Hepatocyte (in vitro differentiated cells): ENCODE measurements around the gene TRPM3. TPM values are rescaled to one million over a fixed set of nuclear protein-coding genes. Genes with fewer than 3 reads are reported as not detected.
"Not testable (repeated sequence)": the region's sequence is repeated elsewhere in the genome, so short reads cannot be mapped to it uniquely, and the experiment has no call there.

Source experiments
- DNase-seq: peaks from one replicate; pipeline ENCODE4 v3.0.0-alpha.2; 2016; ENCODE audit warnings: low spot score
- H2AFZ ChIP-seq: fragments of 200-600 bp; sonication (generic); 2 replicates; pipeline ENCODE4 v1.6.0; 2016; ENCODE audit warnings: antibody characterized with exemption, mild to moderate bottlenecking
- H3K27ac ChIP-seq: fragments of 200-600 bp; sonication (generic); 2 replicates; pipeline ENCODE4 v1.5.1; 2016; ENCODE audit warnings: mild to moderate bottlenecking
- H3K27me3 ChIP-seq: fragments of 200-600 bp; sonication (generic); 2 replicates; pipeline ENCODE4 v1.6.1; 2016
- H3K36me3 ChIP-seq: fragments of 200-600 bp; sonication (generic); replicated peaks from 2 replicates; pipeline ENCODE4 v1.5.1; 2016; ENCODE audit warnings: low read depth; ENCODE audit not compliant: insufficient read depth
- H3K4me1 ChIP-seq: fragments of 200-600 bp; sonication (generic); 2 replicates; pipeline ENCODE4 v1.5.1; 2016; ENCODE audit warnings: mild to moderate bottlenecking, moderate library complexity; ENCODE audit not compliant: insufficient read depth
- H3K4me2 ChIP-seq: fragments of 200-600 bp; sonication (generic); 2 replicates; pipeline ENCODE4 v1.6.0; 2016
- H3K4me3 ChIP-seq: fragments of 200-600 bp; sonication (generic); 2 replicates; pipeline ENCODE4 v1.5.1; 2016; ENCODE audit warnings: mild to moderate bottlenecking
- H3K79me2 ChIP-seq: fragments of 200-600 bp; sonication (generic); 2 replicates; pipeline ENCODE4 v1.6.0; 2017; ENCODE audit warnings: mild to moderate bottlenecking
- H3K9me2 ChIP-seq: fragments of 200-600 bp; sonication (generic); replicated peaks from 2 replicates; pipeline ENCODE4 v1.6.0; 2017; ENCODE audit warnings: mild to moderate bottlenecking; ENCODE audit not compliant: insufficient read depth
- H3K9me3 ChIP-seq: fragments of 200-600 bp; sonication (generic); 2 replicates; pipeline ENCODE4 v1.5.1; 2016; ENCODE audit warnings: low read depth, mild to moderate bottlenecking
- H4K20me1 ChIP-seq: fragments of 200-600 bp; sonication (generic); 2 replicates; pipeline ENCODE4 v1.6.0; 2016; ENCODE audit warnings: mild to moderate bottlenecking; ENCODE audit not compliant: insufficient read depth, poor library complexity, severe bottlenecking
- EZH2 ChIP-seq: fragments of 200-600 bp; sonication (generic); IDR thresholded peaks from 2 replicates; pipeline ENCODE4 v1.6.1; 2016; ENCODE audit warnings: antibody characterized with exemption, mild to moderate bottlenecking, borderline replicate concordance
- EZH2phosphoT487 ChIP-seq: fragments of 200-600 bp; sonication (generic); IDR thresholded peaks from one replicate; pipeline ENCODE4 v1.6.1; 2018; ENCODE audit warnings: antibody characterized with exemption, mild to moderate bottlenecking, low read depth, moderate library complexity; ENCODE audit not compliant: unreplicated experiment, severe bottlenecking
- WGBS: methylation state at CpG from one replicate; pipeline ENCODE4 v1.1.6; 2016; ENCODE audit warnings: low lambda C conversion rate; ENCODE audit errors: missing lambda C conversion rate; 5-methylcytosine and 5-hydroxymethylcytosine counted together
- polyA plus RNA-seq: library from polyadenylated mRNA; unstranded; fragments of >200 nt; fragmentation: Nextera tagmentation; extraction: Ambion mirVana; gene quantifications from 2 replicates; pipeline ENCODE4 v1.2.1, GENCODE V29; 2016
- total RNA-seq: library from RNA; depleted of rRNA; stranded (reverse); fragments of >200 nt; gene quantifications from 2 replicates; pipeline ENCODE4 v1.2.3, GENCODE V29; 2014
- TF ChIP-seq, protein P1 (sequence below): fragments of 200-600 bp; sonication (generic); IDR thresholded peaks from 2 replicates; pipeline ENCODE4 v1.5.1; 2016; ENCODE audit warnings: antibody characterized with exemption, mild to moderate bottlenecking; ENCODE audit not compliant: poor library complexity

Gene TRPM3
- total and polyA plus RNA-seq, 2 experiments from 2014 or later: 0.60 to 0.68 TPM

- H3K4me1 ChIP-seq: not testable (repeated sequence)
Measured at GRCh38 chr9:70706797-70707196, 414.6 kb downstream of the TRPM3 start.

GRCh38 chr9:70701163-70701562, 420.3 kb downstream of the TRPM3 start:
- no peaks in the 10 kb centered on the region for H3K9me3 ChIP-seq
- H3K4me2 ChIP-seq: no peak overlapping the region
- no peak overlapping the region for H3K27ac ChIP-seq
- no peaks in the 10 kb centered on the region for H3K36me3 ChIP-seq
- TF ChIP-seq EZH2phosphoT487 (no peak), EZH2 (no peak)
- TF ChIP-seq, protein P1, sequence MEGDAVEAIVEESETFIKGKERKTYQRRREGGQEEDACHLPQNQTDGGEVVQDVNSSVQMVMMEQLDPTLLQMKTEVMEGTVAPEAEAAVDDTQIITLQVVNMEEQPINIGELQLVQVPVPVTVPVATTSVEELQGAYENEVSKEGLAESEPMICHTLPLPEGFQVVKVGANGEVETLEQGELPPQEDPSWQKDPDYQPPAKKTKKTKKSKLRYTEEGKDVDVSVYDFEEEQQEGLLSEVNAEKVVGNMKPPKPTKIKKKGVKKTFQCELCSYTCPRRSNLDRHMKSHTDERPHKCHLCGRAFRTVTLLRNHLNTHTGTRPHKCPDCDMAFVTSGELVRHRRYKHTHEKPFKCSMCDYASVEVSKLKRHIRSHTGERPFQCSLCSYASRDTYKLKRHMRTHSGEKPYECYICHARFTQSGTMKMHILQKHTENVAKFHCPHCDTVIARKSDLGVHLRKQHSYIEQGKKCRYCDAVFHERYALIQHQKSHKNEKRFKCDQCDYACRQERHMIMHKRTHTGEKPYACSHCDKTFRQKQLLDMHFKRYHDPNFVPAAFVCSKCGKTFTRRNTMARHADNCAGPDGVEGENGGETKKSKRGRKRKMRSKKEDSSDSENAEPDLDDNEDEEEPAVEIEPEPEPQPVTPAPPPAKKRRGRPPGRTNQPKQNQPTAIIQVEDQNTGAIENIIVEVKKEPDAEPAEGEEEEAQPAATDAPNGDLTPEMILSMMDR: no peak
- H3K79me2 ChIP-seq: no peaks in the 10 kb centered on the region
- no peaks in the 10 kb centered on the region for H3K9me2 ChIP-seq
- H3K4me1 ChIP-seq: no peaks in the 10 kb centered on the region
- 81% methylated on average over 6 of the region's 6 CpGs for WGBS
- H2AFZ ChIP-seq: no peak overlapping the region
- no peak for DNase-seq
- no peak overlapping the region for H3K4me3 ChIP-seq
- no peaks in the 10 kb centered on the region for H4K20me1 ChIP-seq
- no peaks in the 10 kb centered on the region for H3K27me3 ChIP-seq

More at GRCh38 chr9:70706797-70707196, 414.6 kb downstream of the TRPM3 start:
- not testable (repeated sequence) for H3K4me3 ChIP-seq, H3K79me2 ChIP-seq, H3K27me3 ChIP-seq, H2AFZ ChIP-seq, H3K9me3 ChIP-seq, H3K36me3 ChIP-seq, H3K27ac ChIP-seq, H3K4me2 ChIP-seq, H4K20me1 ChIP-seq, DNase-seq, H3K9me2 ChIP-seq
- no CpG with 5 or more reads among the region's 1 CpG for WGBS

GRCh38 chr9:70696694-70697335, 424.6 kb downstream of the TRPM3 start:
- WGBS: 56% methylated on average over 6 of the region's 6 CpGs
- H2AFZ ChIP-seq: no peak overlapping the region
- TF ChIP-seq, protein P1: no peak
- TF ChIP-seq EZH2 (no peak), EZH2phosphoT487 (no peak)
- H3K79me2 ChIP-seq: no peaks in the 10 kb centered on the region
- H3K4me2 ChIP-seq: no peak overlapping the region
- no peaks in the 10 kb centered on the region for H3K9me3 ChIP-seq
- H3K27me3 ChIP-seq: no peaks in the 10 kb centered on the region
- H4K20me1 ChIP-seq: no peaks in the 10 kb centered on the region
- no peaks in the 10 kb centered on the region for H3K36me3 ChIP-seq
- no peak for DNase-seq
- no peak overlapping the region for H3K4me3 ChIP-seq
- no peaks in the 10 kb centered on the region for H3K4me1 ChIP-seq
- no peak overlapping the region for H3K27ac ChIP-seq
- H3K9me2 ChIP-seq: no peaks in the 10 kb centered on the region

DNA sequence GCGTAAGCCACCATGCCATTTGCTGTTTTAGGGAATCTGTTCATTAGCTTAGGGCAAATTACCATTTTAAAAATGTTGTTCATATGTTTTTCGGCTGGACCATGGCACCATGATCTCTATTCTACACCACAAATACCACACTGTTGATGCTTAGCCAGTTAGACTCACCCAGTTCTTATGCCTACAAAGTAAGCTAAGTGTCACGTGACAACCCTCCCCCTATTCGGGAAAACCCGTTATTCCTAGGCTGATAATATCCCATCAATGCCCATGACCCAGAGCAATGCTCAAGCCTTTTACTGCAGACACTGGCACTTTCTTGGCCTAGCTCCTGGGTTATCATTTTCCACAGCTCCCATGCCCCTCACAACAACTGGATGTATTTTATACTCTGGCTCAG, 426.7 kb downstream of the TRPM3 start:
- DNase-seq: no peak
- H3K9me3 ChIP-seq: no peaks in the 10 kb centered on the region
- H3K4me1 ChIP-seq: no peaks in the 10 kb centered on the region
- no peak overlapping the region for H3K4me2 ChIP-seq
- no peaks in the 10 kb centered on the region for H3K36me3 ChIP-seq
- H4K20me1 ChIP-seq: no peaks in the 10 kb centered on the region
- no peaks in the 10 kb centered on the region for H3K79me2 ChIP-seq
- H2AFZ ChIP-seq: no peak overlapping the region
- no peaks in the 10 kb centered on the region for H3K9me2 ChIP-seq
- WGBS: 82% methylated on average over 5 of the region's 5 CpGs
- no peak overlapping the region for H3K27ac ChIP-seq
- no peak for TF ChIP-seq EZH2phosphoT487
- TF ChIP-seq, protein P1: no peak
- TF ChIP-seq EZH2: no peak
- H3K4me3 ChIP-seq: no peak overlapping the region
- no peaks in the 10 kb centered on the region for H3K27me3 ChIP-seq
